GM13977 (cell line): ENCODE results near the gene ARHGEF28.

Experiments used
- DNase-seq: peaks from one replicate; pipeline ENCODE4 v3.0.0; 2012; ENCODE audit warnings: low spot score
- CTCF ChIP-seq: IDR thresholded peaks from 2 replicates; pipeline ENCODE4 v1.5.1; 2012; ENCODE audit warnings: mild to moderate bottlenecking, control low read depth; ENCODE audit not compliant: insufficient read depth; ENCODE audit errors: extremely low read depth, missing control alignments
- in situ Hi-C: fragments of 300-500 bp; cut with MboI; formaldehyde crosslinking; loops from one replicate; pipeline ENCODE4 v1.12.0; 2022; ENCODE audit warnings: low sequenced_read_pairs, low pct_unique_long_range_greater_than_20kb, mixed read lengths, inconsistent platforms; ENCODE audit not compliant: unreplicated experiment

Gene ARHGEF28

GRCh38 chr5:73757416-73757815, 131.4 kb downstream of the ARHGEF28 start:
- DNase-seq, result no peak
- no peak for TF ChIP-seq CTCF
- in situ Hi-C loops, result no loop called here

GRCh38 chr5:73759771-73760170, 133.8 kb downstream of the ARHGEF28 start:
- DNase-seq, result no peak
- in situ Hi-C loops, result no loop called here
- no peak for TF ChIP-seq CTCF

GRCh38 chr5:73763300-73764032, 137.5 kb downstream of the ARHGEF28 start:
- DNase-seq, result no peak
- TF ChIP-seq CTCF, result no peak
- in situ Hi-C loops, result no loop called here

- in situ Hi-C loops, result no loop called here
- no peak for DNase-seq
- TF ChIP-seq CTCF, result no peak
Observed at GRCh38 chr5:73764586-73764985, 138.6 kb downstream of the ARHGEF28 start.

- DNase-seq, result no peak
- in situ Hi-C loops, result no loop called here
Observed at GRCh38 chr5:73764996-73765395, 139.0 kb downstream of the ARHGEF28 start.

GRCh38 chr5:73766902-73767301, 140.9 kb downstream of the ARHGEF28 start:
- no peak for TF ChIP-seq CTCF
- in situ Hi-C loops, result no loop called here
- no peak for DNase-seq

More at GRCh38 chr5:73764996-73765395, 139.0 kb downstream of the ARHGEF28 start:
- TF ChIP-seq CTCF, result no peak
